HepG2 (cell line): ENCODE measurements around the gene RRBP1. TPM values are rescaled to one million over a fixed set of nuclear protein-coding genes. Genes with fewer than 3 reads are reported as not detected.

Experiments used
- KLF12 ChIP-seq: sonication (generic); formaldehyde crosslinking; IDR thresholded peaks from 2 replicates; pipeline ENCODE4 v1.4.0; 2020; ENCODE audit warnings: missing genetic modification reagents, borderline replicate concordance
- MAFK ChIP-seq, 2 experiments: IDR thresholded peaks in 1 of 2; conservative IDR thresholded peaks in 1 of 2; 2 replicates each; pipeline ENCODE4 v1.6.1; 2011; ENCODE audit warnings: improper control_type of control experiment in 2 of 2, low read length in 2 of 2
- MTF2 ChIP-seq: sonication (generic); formaldehyde crosslinking; IDR thresholded peaks from 2 replicates; pipeline ENCODE4 v1.5.0; 2020; ENCODE audit warnings: missing genetic modification reagents, borderline replicate concordance
- NCOA1 ChIP-seq: sonication (generic); formaldehyde crosslinking; IDR thresholded peaks from 2 replicates; pipeline ENCODE4 v1.9.0; 2021; ENCODE audit warnings: missing genetic modification reagents
- RORA ChIP-seq: sonication (generic); formaldehyde crosslinking; IDR thresholded peaks from 2 replicates; pipeline ENCODE4 v1.5.0; 2020; ENCODE audit warnings: mild to moderate bottlenecking, missing genetic modification reagents, moderate library complexity
- SOX5 ChIP-seq: IDR thresholded peaks from 2 replicates; pipeline ENCODE4 v1.6.1; 2016; ENCODE audit warnings: borderline replicate concordance
- TAF15 ChIP-seq: fragments of 200-400 bp; formaldehyde crosslinking; IDR thresholded peaks from one replicate; pipeline ENCODE4 v1.6.1; 2018; ENCODE audit warnings: mild to moderate bottlenecking, low read depth, low read length; ENCODE audit not compliant: poor library complexity, severe bottlenecking
- TCF7L2 ChIP-seq: IDR thresholded peaks from 2 replicates; pipeline ENCODE4 v1.6.1; 2011; ENCODE audit warnings: mild to moderate bottlenecking, low read depth, low read length, moderate library complexity
- ZBTB1 ChIP-seq: sonication (generic); formaldehyde crosslinking; IDR thresholded peaks from 2 replicates; pipeline ENCODE4 v1.4.0; 2020; ENCODE audit warnings: missing genetic modification reagents, borderline replicate concordance
- ZNF251 ChIP-seq: sonication (generic); formaldehyde crosslinking; IDR thresholded peaks from 2 replicates; pipeline ENCODE4 v1.9.0; 2021; ENCODE audit warnings: mild to moderate bottlenecking, missing genetic modification reagents
- ZNF337 ChIP-seq: sonication (generic); formaldehyde crosslinking; IDR thresholded peaks from 2 replicates; pipeline ENCODE4 v1.5.1; 2020; ENCODE audit warnings: missing genetic modification reagents, low read depth, mild to moderate bottlenecking, borderline replicate concordance
- ZNF672 ChIP-seq: sonication (generic); formaldehyde crosslinking; IDR thresholded peaks from 2 replicates; pipeline ENCODE4 v1.8.1; 2022; ENCODE audit warnings: missing genetic modification reagents
- polyA plus RNA-seq, 8 experiments: library from polyadenylated mRNA; depleted of rRNA in 3 of 8; stranded (reverse) in 7 of 8; unstranded in 1 of 8; fragments of >200 nt; fragmentation: Illumina TruSeq in 4 of 8; extraction: Trizol in 4 of 8; gene quantifications; 2 replicates each; pipeline versions ENCODE4 v1.2.1 to v1.2.3, GENCODE V29; 2011 to 2016; ENCODE audit warnings: low read depth in 4 of 8, missing spikeins in 1 of 8, mixed read lengths in 1 of 8; ENCODE audit not compliant: insufficient read depth in 1 of 8
- total RNA-seq, 5 experiments: library from RNA; depleted of rRNA; stranded (reverse); fragments of >200 nt; fragmentation: Illumina TruSeq; extraction: Trizol; gene quantifications; 2 replicates each; pipeline ENCODE4 v1.2.3, GENCODE V29; 2016; ENCODE audit warnings: low read depth in 1 of 5
- TF ChIP-seq, protein P1 (sequence below): sonication (generic); formaldehyde crosslinking; IDR thresholded peaks from 2 replicates; pipeline ENCODE4 v1.9.0; 2021; ENCODE audit warnings: mild to moderate bottlenecking, missing genetic modification reagents
- TF ChIP-seq, protein P2 (sequence below): IDR thresholded peaks from 2 replicates; pipeline ENCODE4 v1.6.1; 2016; ENCODE audit warnings: low read depth, missing genetic modification reagents, missing compliant biosample characterization
- TF ChIP-seq, protein P3 (sequence below): sonication (generic); formaldehyde crosslinking; IDR thresholded peaks from 2 replicates; pipeline ENCODE4 v1.4.0; 2020; ENCODE audit warnings: missing genetic modification reagents

RRBP1 gene
- total and polyA plus RNA-seq, 2 of the 13 experiments (the other 11 are each of a cell fraction or from before 2014, with no cell fraction given): 150 to 222 TPM

DNA sequence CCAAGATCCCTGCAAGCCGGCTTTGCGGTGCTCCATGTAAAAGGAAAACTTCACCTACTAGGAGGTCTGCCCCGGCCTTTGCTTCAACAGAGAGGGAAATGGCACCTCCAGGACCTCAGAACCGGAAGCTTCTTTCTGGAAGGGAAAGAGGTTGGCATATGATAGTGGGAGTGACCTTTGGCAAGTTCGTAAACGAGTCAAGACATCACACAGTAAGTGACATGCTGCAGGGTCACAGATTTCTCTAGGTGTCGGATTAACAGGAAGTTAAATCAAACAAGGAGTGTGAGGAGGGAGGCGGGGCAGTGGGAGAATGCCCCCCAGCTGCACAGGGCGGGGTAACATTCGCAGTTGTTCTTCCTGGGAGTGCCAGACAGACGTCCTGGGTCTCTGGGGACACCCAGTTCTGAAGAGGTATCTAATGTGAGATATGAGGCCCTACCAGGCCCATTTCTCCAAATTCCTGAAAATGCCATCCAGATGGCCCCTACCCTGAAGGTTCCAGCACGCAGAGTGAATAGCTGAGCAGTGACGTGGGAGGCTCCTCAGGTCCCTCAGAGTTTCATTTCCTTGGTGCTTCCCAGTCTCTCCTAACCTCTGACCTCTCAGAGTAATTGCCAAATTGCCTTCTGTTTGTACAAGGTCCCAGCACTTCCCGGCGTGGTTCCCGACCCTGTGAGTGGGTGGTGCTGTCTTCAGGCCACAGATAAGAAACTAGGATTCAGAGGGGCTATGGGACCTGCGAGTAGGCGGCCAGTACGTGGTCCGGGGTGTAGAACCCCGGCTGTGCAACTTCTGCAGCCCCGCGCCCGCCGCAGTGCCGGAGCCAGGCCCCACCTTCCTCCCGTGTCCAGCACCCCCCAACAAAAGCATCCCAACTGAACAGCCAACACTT, 1.9 kb downstream of the RRBP1 start (continued):
- TF ChIP-seq ZNF337 (no peak), RORA (CRISPR knock-in tag) (no peak), MTF2 (CRISPR knock-in tag) (no peak), MAFK (conservative IDR thresholded peaks at IDR 0.05 in 1 of 2, IDR thresholded peaks at IDR 0.05 in 1 of 2; ENCODE audit: low read length in 2 of 2) (no peak), NCOA1 (CRISPR knock-in tag) (no peak), ZNF251 (CRISPR knock-in tag) (no peak), ZNF672 (no peak), KLF12 (CRISPR knock-in tag) (peak; percentile 83), SOX5 (CRISPR knock-in tag) (peak; percentile 72), TAF15 (no peak), ZBTB1 (CRISPR knock-in tag) (no peak), TCF7L2 (no peak)
- TF ChIP-seq, protein P1, sequence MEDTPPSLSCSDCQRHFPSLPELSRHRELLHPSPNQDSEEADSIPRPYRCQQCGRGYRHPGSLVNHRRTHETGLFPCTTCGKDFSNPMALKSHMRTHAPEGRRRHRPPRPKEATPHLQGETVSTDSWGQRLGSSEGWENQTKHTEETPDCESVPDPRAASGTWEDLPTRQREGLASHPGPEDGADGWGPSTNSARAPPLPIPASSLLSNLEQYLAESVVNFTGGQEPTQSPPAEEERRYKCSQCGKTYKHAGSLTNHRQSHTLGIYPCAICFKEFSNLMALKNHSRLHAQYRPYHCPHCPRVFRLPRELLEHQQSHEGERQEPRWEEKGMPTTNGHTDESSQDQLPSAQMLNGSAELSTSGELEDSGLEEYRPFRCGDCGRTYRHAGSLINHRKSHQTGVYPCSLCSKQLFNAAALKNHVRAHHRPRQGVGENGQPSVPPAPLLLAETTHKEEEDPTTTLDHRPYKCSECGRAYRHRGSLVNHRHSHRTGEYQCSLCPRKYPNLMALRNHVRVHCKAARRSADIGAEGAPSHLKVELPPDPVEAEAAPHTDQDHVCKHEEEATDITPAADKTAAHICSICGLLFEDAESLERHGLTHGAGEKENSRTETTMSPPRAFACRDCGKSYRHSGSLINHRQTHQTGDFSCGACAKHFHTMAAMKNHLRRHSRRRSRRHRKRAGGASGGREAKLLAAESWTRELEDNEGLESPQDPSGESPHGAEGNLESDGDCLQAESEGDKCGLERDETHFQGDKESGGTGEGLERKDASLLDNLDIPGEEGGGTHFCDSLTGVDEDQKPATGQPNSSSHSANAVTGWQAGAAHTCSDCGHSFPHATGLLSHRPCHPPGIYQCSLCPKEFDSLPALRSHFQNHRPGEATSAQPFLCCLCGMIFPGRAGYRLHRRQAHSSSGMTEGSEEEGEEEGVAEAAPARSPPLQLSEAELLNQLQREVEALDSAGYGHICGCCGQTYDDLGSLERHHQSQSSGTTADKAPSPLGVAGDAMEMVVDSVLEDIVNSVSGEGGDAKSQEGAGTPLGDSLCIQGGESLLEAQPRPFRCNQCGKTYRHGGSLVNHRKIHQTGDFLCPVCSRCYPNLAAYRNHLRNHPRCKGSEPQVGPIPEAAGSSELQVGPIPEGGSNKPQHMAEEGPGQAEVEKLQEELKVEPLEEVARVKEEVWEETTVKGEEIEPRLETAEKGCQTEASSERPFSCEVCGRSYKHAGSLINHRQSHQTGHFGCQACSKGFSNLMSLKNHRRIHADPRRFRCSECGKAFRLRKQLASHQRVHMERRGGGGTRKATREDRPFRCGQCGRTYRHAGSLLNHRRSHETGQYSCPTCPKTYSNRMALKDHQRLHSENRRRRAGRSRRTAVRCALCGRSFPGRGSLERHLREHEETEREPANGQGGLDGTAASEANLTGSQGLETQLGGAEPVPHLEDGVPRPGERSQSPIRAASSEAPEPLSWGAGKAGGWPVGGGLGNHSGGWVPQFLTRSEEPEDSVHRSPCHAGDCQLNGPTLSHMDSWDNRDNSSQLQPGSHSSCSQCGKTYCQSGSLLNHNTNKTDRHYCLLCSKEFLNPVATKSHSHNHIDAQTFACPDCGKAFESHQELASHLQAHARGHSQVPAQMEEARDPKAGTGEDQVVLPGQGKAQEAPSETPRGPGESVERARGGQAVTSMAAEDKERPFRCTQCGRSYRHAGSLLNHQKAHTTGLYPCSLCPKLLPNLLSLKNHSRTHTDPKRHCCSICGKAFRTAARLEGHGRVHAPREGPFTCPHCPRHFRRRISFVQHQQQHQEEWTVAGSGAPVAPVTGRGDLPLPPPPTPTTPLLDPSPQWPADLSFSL (CRISPR knock-in tag): no peak
- TF ChIP-seq, protein P2, sequence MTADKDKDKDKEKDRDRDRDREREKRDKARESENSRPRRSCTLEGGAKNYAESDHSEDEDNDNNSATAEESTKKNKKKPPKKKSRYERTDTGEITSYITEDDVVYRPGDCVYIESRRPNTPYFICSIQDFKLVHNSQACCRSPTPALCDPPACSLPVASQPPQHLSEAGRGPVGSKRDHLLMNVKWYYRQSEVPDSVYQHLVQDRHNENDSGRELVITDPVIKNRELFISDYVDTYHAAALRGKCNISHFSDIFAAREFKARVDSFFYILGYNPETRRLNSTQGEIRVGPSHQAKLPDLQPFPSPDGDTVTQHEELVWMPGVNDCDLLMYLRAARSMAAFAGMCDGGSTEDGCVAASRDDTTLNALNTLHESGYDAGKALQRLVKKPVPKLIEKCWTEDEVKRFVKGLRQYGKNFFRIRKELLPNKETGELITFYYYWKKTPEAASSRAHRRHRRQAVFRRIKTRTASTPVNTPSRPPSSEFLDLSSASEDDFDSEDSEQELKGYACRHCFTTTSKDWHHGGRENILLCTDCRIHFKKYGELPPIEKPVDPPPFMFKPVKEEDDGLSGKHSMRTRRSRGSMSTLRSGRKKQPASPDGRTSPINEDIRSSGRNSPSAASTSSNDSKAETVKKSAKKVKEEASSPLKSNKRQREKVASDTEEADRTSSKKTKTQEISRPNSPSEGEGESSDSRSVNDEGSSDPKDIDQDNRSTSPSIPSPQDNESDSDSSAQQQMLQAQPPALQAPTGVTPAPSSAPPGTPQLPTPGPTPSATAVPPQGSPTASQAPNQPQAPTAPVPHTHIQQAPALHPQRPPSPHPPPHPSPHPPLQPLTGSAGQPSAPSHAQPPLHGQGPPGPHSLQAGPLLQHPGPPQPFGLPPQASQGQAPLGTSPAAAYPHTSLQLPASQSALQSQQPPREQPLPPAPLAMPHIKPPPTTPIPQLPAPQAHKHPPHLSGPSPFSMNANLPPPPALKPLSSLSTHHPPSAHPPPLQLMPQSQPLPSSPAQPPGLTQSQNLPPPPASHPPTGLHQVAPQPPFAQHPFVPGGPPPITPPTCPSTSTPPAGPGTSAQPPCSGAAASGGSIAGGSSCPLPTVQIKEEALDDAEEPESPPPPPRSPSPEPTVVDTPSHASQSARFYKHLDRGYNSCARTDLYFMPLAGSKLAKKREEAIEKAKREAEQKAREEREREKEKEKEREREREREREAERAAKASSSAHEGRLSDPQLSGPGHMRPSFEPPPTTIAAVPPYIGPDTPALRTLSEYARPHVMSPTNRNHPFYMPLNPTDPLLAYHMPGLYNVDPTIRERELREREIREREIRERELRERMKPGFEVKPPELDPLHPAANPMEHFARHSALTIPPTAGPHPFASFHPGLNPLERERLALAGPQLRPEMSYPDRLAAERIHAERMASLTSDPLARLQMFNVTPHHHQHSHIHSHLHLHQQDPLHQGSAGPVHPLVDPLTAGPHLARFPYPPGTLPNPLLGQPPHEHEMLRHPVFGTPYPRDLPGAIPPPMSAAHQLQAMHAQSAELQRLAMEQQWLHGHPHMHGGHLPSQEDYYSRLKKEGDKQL (CRISPR knock-in tag): 0 out of 2 replicates have a peak, but pooled peaks have one; percentile 21
- TF ChIP-seq, protein P3, sequence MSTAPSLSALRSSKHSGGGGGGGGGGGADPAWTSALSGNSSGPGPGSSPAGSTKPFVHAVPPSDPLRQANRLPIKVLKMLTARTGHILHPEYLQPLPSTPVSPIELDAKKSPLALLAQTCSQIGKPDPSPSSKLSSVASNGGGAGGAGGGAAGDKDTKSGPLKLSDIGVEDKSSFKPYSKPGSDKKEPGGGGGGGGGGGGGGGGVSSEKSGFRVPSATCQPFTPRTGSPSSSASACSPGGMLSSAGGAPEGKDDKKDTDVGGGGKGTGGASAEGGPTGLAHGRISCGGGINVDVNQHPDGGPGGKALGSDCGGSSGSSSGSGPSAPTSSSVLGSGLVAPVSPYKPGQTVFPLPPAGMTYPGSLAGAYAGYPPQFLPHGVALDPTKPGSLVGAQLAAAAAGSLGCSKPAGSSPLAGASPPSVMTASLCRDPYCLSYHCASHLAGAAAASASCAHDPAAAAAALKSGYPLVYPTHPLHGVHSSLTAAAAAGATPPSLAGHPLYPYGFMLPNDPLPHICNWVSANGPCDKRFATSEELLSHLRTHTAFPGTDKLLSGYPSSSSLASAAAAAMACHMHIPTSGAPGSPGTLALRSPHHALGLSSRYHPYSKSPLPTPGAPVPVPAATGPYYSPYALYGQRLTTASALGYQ (CRISPR knock-in tag): 0 out of 2 replicates have a peak, but pooled peaks have one; percentile 69
